GM21717 (cell line): ENCODE data around the gene FGF6.
"Not testable (repeated sequence)": the region's sequence is repeated elsewhere in the genome, so short reads cannot be mapped to it uniquely, and the experiment has no call there.

ENCODE experiments used
- ATAC-seq: cut with Tn5 transposase; IDR thresholded peaks from one replicate; pipeline ENCODE4 v1.9.1; 2021; ENCODE audit warnings: mild to moderate bottlenecking, moderate library complexity; ENCODE audit not compliant: unreplicated experiment

The FGF6 gene, protein sequence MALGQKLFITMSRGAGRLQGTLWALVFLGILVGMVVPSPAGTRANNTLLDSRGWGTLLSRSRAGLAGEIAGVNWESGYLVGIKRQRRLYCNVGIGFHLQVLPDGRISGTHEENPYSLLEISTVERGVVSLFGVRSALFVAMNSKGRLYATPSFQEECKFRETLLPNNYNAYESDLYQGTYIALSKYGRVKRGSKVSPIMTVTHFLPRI

DNA sequence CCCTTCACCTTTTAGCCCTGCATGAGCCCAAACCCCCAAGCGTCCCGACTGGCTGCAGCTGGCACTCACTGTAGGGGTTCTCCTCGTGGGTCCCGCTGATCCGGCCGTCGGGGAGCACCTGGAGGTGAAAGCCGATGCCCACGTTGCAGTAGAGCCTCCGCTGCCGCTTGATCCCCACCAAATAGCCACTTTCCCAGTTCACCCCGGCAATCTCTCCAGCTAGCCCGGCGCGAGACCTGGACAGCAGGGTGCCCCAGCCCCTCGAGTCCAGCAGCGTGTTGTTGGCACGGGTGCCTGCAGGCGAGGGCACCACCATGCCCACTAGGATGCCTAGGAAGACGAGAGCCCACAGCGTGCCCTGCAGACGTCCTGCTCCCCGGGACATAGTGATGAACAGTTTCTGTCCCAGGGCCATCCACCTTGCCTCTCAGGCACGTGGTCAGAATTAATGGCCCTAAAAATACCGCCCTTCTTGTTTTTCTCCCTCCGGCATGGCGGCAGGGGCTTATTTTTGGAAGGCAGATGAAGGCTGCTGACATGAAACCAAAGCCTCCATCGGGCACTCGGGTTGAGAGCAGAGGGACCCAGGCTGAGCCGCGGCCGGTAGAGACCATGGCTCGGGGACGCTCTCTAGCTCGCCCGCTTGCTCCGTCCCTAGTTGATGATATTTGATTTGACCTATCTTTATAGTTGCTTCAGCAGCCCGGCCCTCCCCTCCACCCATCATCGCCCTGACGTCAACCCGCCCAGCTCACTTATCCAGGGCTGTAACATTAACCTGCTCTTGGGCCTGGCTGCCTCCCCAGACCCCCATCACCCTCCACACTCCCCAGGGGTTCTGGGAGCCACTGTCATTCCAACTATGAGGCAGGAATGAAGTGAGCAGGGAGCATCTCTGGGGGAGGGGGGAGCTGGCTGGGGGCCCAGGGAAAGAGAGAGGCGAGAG lies at the start of gene FGF6:
FGF6 (minus strand) TSS at position 660 of the 946 bp plus-strand sequence; CDS start at position 415, 245 bp downstream.
- ATAC-seq: no peak

GRCh38 chr12:4490973-4491372 lies 45.4 kb upstream of the FGF6 start:
- no peak for ATAC-seq

GRCh38 chr12:4489556-4489955 lies 43.9 kb upstream of the FGF6 start:
- no peak for ATAC-seq

DNA sequence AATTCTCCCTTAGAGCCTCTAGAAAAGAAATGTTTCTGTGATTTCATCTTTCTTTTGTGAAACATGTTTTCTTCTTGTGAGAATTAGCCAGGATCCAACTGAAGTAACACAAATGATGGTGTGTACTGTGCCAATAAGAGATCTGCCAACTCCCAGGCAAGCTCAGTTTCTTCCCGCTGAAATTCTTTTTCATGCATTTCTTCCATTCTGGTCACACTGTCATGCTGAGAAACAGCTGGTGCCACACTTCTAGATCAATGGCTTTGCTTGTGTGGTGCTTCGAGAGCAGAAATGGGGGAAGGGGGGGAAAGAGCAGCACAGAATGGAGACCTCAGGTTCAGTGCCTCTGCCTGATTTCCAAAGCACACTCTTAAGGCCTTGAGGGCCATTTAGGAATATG lies 41.4 kb upstream of the FGF6 start:
- ATAC-seq: no peak

- ATAC-seq: no peak
Measured at GRCh38 chr12:4486049-4486699, 40.6 kb upstream of the FGF6 start.

- ATAC-seq: no peak
Measured at GRCh38 chr12:4483885-4484823, 38.5 kb upstream of the FGF6 start.

GRCh38 chr12:4482936-4483335 lies 37.3 kb upstream of the FGF6 start:
- ATAC-seq: no peak

GRCh38 chr12:4478933-4479332 lies 33.3 kb upstream of the FGF6 start:
- ATAC-seq: no peak

- ATAC-seq: no peak
Measured at GRCh38 chr12:4477129-4477528, 31.5 kb upstream of the FGF6 start.

GRCh38 chr12:4472046-4472445 lies 26.4 kb upstream of the FGF6 start:
- ATAC-seq: no peak

DNA sequence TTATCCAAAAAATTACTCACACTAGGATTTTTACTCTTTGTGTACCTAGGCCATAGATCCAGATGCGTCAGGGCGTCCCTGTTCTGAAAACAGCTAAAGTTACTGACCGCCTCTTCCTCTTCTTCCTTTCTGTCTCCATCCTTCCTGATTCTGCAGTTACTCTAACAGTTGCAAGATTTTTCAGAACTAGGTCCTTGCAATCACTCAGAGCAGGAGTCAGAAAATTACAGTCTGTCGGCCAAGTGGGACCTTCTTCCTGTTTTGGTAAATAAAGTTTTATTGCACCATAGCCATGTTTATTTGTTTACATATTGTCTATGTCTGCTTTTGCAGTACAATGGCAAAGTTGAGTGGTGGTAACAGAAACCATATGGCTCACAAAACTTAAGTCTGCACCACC lies 25.6 kb upstream of the FGF6 start:
- no peak for ATAC-seq

DNA sequence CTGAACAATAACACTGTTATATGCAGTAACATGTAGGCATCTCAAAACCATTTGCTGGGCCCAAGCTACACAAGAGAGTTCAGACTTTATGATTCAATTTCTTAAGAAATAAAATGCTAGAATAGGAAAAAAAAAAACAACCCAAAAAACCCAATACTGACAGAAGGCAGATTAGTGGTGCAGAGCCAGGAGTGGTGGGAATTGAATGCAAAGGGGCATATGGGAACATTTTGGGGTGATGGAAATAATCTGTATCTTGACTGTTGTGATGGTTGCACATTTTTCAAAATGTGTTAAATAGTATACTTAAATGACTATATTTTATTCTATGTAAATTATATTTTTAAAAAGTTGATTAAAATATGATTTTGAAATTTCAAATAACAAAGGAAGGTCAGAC lies 23.4 kb upstream of the FGF6 start:
- ATAC-seq: no peak

DNA sequence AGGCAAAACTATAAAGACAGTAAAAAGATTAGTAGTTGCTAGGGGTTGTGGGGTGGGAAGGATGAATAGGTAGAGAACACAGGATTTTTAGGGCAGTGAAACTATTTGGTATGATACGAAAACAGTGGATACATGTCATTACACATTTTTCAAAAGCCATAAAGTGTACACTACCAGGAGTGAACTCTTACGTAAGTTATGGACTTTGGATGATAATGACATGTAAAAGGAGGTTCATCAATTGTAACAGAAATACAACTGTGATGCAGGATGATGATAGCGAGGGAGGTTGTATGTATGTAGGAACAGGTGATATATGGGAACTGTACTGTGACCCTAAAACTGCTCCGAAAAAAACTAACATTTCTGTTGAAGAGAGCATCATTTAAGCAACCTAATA lies 15.1 kb upstream of the FGF6 start:
- ATAC-seq: no peak

DNA sequence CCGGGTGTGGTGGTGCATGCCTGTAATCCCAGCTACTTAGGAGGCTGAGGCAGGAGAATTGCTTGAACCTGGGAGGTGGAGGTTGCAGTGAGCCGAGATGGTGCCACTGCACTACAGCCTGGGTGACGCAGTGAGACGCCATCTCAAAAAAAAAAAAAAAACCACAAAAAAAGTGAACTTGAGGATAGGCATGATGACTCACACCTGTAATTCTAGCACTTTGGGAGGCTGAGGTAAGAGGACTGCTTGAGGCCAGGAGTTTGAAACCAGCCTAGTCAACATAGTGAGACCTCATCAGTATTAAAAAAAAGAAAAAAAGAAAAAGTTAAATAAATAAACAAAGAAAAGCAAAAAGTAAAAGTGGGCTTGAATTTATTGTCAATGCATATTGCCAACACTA lies 10.2 kb upstream of the FGF6 start:
- not testable (repeated sequence) for ATAC-seq

GRCh38 chr12:4454315-4454860 lies 8.8 kb upstream of the FGF6 start:
- ATAC-seq: no peak

- no peak for ATAC-seq
Measured at GRCh38 chr12:4451694-4452093, 6.1 kb upstream of the FGF6 start.

DNA sequence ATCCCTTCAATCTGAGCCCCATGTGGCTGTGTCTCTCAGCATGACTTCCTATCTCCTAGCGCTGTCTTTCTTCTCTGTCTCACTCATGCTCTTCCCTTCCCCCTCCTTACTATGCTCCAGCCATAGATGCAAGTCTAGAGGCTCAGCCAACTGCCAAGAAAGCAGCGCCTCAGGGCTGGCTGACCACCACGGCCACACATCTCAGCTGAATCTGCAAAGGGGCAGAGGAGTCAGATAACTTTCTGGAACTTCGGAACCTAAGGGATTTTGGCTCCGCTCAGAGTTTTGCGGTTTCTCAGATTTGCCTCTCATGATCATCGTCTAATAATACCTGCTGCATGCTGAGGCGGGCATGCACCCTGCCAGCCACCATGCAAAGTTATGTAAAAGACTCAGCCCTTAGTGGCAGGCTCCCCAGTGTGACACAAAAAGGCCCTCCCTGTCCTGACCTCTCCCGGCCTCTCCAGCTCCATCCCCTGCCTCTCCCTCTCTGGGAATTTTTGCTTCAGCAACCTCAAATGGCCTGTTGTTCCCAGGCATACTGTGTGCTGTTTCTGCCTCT lies 5.0 kb upstream of the FGF6 start:
- ATAC-seq: no peak

DNA sequence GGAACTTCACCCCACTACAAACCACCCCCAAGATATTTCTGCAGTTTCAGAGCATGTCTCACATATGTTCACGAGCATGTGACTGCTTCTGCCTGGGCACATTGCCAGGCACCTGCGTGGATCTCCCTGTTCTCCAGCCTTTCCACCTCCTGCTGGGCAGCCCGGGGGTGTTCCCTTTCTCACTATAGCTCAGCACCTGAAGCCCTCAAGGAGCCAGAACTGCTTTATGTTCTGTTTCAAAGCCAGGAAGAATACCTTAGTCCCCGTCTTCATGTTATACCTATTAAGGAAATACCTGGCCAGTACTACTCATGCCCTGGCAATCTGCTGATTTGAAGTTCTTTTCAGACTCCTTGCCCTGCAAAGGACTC lies 4.2 kb upstream of the FGF6 start:
- no peak for ATAC-seq

- ATAC-seq: no peak
Measured at GRCh38 chr12:4448943-4449850, 3.6 kb upstream of the FGF6 start.
